Suprapubic skin (tissue), 4 donors: Measurements from ENCODE around the gene NPR2. TPM values are rescaled to one million over a fixed set of nuclear protein-coding genes. Genes with fewer than 3 reads are reported as not detected.

Source experiments
- DNase-seq, 2 donors: peaks; one replicate each; pipeline ENCODE4 v3.0.0-alpha.2; 2019; ENCODE audit warnings: low spot score in 2 of 2
- H3K27ac ChIP-seq: fragments of 200-600 bp; sonication (generic); one replicate; pipeline ENCODE4 v1.5.1; 2019
- H3K27me3 ChIP-seq: fragments of 200-600 bp; sonication (generic); one replicate; pipeline ENCODE4 v1.5.1; 2019
- H3K36me3 ChIP-seq: fragments of 200-600 bp; sonication (generic); one replicate; pipeline ENCODE4 v1.5.1; 2019
- H3K4me1 ChIP-seq: fragments of 200-600 bp; sonication (generic); one replicate; pipeline ENCODE4 v1.5.1; 2019
- H3K4me3 ChIP-seq: fragments of 200-600 bp; sonication (generic); one replicate; pipeline ENCODE4 v1.5.1; 2019; ENCODE audit warnings: mild to moderate bottlenecking
- H3K9me3 ChIP-seq: fragments of 200-600 bp; sonication (generic); one replicate; pipeline ENCODE4 v1.5.1; 2019
- CTCF ChIP-seq, 2 donors: fragments of 200-600 bp in 1 of 2; fragments of 450-650 bp in 1 of 2; sonication (generic) in 1 of 2; IDR thresholded peaks; one replicate each; pipeline ENCODE4 v1.5.1; 2016 to 2019; ENCODE audit warnings: antibody characterized with exemption in 2 of 2, mild to moderate bottlenecking in 1 of 2, moderate library complexity in 1 of 2
- EP300 ChIP-seq: sonication (generic); formaldehyde crosslinking; IDR thresholded peaks from one replicate; pipeline ENCODE4 v1.6.1; 2017; ENCODE audit warnings: antibody characterized with exemption
- POLR2A ChIP-seq, 2 donors: fragments of 450-650 bp; IDR thresholded peaks; one replicate each; pipeline ENCODE4 v1.6.1; 2017; ENCODE audit warnings: antibody characterized with exemption in 2 of 2, mild to moderate bottlenecking in 2 of 2, moderate library complexity in 2 of 2
- POLR2AphosphoS5 ChIP-seq, 3 donors: sonication (generic); formaldehyde crosslinking; IDR thresholded peaks; one replicate each; pipeline ENCODE4 v1.6.1; 2017; ENCODE audit warnings: antibody characterized with exemption in 3 of 3
- WGBS: methylation state at CpG from one replicate; pipeline ENCODE4 v1.1.5; 2018; 5-methylcytosine and 5-hydroxymethylcytosine counted together
- total RNA-seq, 4 donors: library from RNA; depleted of rRNA; stranded (reverse); fragments of >200 nt; gene quantifications; one replicate each; pipeline ENCODE4 v1.1.0, GENCODE V29; 2016

The NPR2 gene
- total RNA-seq, 4 donors from 2014 or later, result 8.4 to 26.1 (median 18.2) TPM

GRCh38 chr9:35844628-35845270, 53.4 kb downstream of the NPR2 start:
- Histone ChIP-seq H3K36me3 (no peaks in the 10 kb centered on the region), H3K9me3 (no peaks in the 10 kb centered on the region), H3K27ac (peak overlapping the region; percentile 66), H3K4me1 (peaks cover 53% of the 10 kb centered on the region), H3K4me3 (no peak overlapping the region), H3K27me3 (no peaks in the 10 kb centered on the region)
- WGBS, result 27% methylated on average over 7 of the region's 7 CpGs
- no peak for DNase-seq
- TF ChIP-seq POLR2AphosphoS5 (IDR thresholded peaks at IDR 0.05) (no peak), POLR2A (IDR thresholded peaks at IDR 0.05) (no peak), EP300 (no peak), CTCF (IDR thresholded peaks at IDR 0.05) (no peak)

- H3K27me3 ChIP-seq, result no peaks in the 10 kb centered on the region
- no peaks in the 10 kb centered on the region for H3K36me3 ChIP-seq
- DNase-seq, result no peak
- TF ChIP-seq CTCF (IDR thresholded peaks at IDR 0.05) (no peak), EP300 (no peak), POLR2A (IDR thresholded peaks at IDR 0.05) (no peak), POLR2AphosphoS5 (IDR thresholded peaks at IDR 0.05) (no peak)
- H3K4me1 ChIP-seq, result peaks cover 52% of the 10 kb centered on the region
- 49% methylated on average over 18 of the region's 53 CpGs for WGBS
- peak overlapping the region; percentile 64 for H3K27ac ChIP-seq
- H3K4me3 ChIP-seq, result peak overlapping the region; percentile 35
- no peaks in the 10 kb centered on the region for H3K9me3 ChIP-seq
Observed at GRCh38 chr9:35845824-35846771, 54.7 kb downstream of the NPR2 start.

GRCh38 chr9:35847792-35848572, 56.6 kb downstream of the NPR2 start:
- 57% methylated on average over 4 of the region's 4 CpGs for WGBS
- H3K9me3 ChIP-seq, result no peaks in the 10 kb centered on the region
- no peak overlapping the region for H3K27ac ChIP-seq
- H3K36me3 ChIP-seq, result peaks cover 2% of the 10 kb centered on the region
- H3K4me1 ChIP-seq, result peaks cover 43% of the 10 kb centered on the region
- no peak overlapping the region for H3K4me3 ChIP-seq
- no peak for TF ChIP-seq CTCF (IDR thresholded peaks at IDR 0.05)
- TF ChIP-seq POLR2AphosphoS5 (IDR thresholded peaks at IDR 0.05), result no peak
- no peak for TF ChIP-seq EP300
- no peak for TF ChIP-seq POLR2A (IDR thresholded peaks at IDR 0.05)
- H3K27me3 ChIP-seq, result no peaks in the 10 kb centered on the region
- DNase-seq, result peak in 1 of 2 donors; percentile 5

- WGBS, result 86% methylated on average over 2 of the region's 2 CpGs
- Histone ChIP-seq H3K36me3 (peaks cover 6% of the 10 kb centered on the region), H3K9me3 (no peaks in the 10 kb centered on the region), H3K4me3 (no peak overlapping the region), H3K27ac (no peak overlapping the region), H3K4me1 (peaks cover 4% of the 10 kb centered on the region), H3K27me3 (no peaks in the 10 kb centered on the region)
- TF ChIP-seq POLR2AphosphoS5 (IDR thresholded peaks at IDR 0.05) (no peak), CTCF (IDR thresholded peaks at IDR 0.05) (no peak), EP300 (no peak), POLR2A (IDR thresholded peaks at IDR 0.05) (no peak)
- DNase-seq, result no peak
Observed at GRCh38 chr9:35852267-35852815, 61.0 kb downstream of the NPR2 start.
